OCI-LY7 (cell line): ENCODE results near the gene DYRK2. TPM values are rescaled to one million over a fixed set of nuclear protein-coding genes. Genes with fewer than 3 reads are reported as not detected.

ENCODE experiments used
- BruUV-seq: library from RNA; stranded (reverse); fragments of 400-500 nt; replicated peaks from 2 replicates; lab custom pipeline; 2021; lab: Mats Ljungman, UMichigan
- CTCF ChIA-PET: fragments of 300-600 bp; sonication (Branson Sonifier 250); formaldehyde crosslinking; loops from one replicate; lab custom pipeline; 2022; ENCODE audit warnings: antibody characterized with exemption; ENCODE audit not compliant: unreplicated experiment; lab: Charles Lee
- POLR2A ChIA-PET: fragments of 300-600 bp; sonication (Branson Sonifier 250); formaldehyde crosslinking; loops from one replicate; lab custom pipeline; 2022; ENCODE audit warnings: antibody characterized with exemption; lab: Charles Lee
- DNase-seq: peaks from one replicate; pipeline ENCODE4 v3.0.0-alpha.2; 2015; ENCODE audit warnings: low spot score
- H2AFZ ChIP-seq: fragments of 200-600 bp; sonication (generic), shearing (Covaris generic); 2 replicates; pipeline ENCODE4 v1.6.1; 2014; ENCODE audit warnings: mild to moderate bottlenecking, antibody characterized with exemption, low read length, moderate library complexity
- H3K27ac ChIP-seq: fragments of 200-600 bp; sonication (generic); 2 replicates; pipeline ENCODE4 v1.5.1; 2014; ENCODE audit warnings: mixed run types, low read depth, mild to moderate bottlenecking, moderate library complexity, low read length, inconsistent platforms; ENCODE audit not compliant: poor library complexity, severe bottlenecking
- H3K36me3 ChIP-seq: fragments of 200-600 bp; sonication (generic); 2 replicates; pipeline ENCODE4 v1.6.1; 2014; ENCODE audit warnings: mild to moderate bottlenecking, antibody characterized with exemption, low read length, moderate library complexity, mixed read lengths; ENCODE audit not compliant: insufficient read depth
- H3K4me1 ChIP-seq: fragments of 200-600 bp; sonication (generic); 2 replicates; pipeline ENCODE4 v1.5.1; 2014; ENCODE audit warnings: mild to moderate bottlenecking, low read length; ENCODE audit not compliant: insufficient read depth, poor library complexity, severe bottlenecking
- H3K4me2 ChIP-seq: fragments of 200-600 bp; sonication (generic); 2 replicates; pipeline ENCODE4 v1.6.1; 2014; ENCODE audit warnings: mild to moderate bottlenecking, low read length
- H3K4me3 ChIP-seq: fragments of 200-600 bp; sonication (generic); 2 replicates; pipeline ENCODE4 v1.5.1; 2014; ENCODE audit warnings: mild to moderate bottlenecking, low read depth, low read length; ENCODE audit not compliant: poor library complexity, severe bottlenecking
- H3K79me2 ChIP-seq: fragments of 200-600 bp; sonication (generic); 2 replicates; pipeline ENCODE4 v1.6.1; 2016; ENCODE audit warnings: low read depth, mild to moderate bottlenecking, low read length, moderate library complexity, mixed read lengths; ENCODE audit not compliant: insufficient read depth
- H3K9me2 ChIP-seq: fragments of 200-600 bp; sonication (generic); 2 replicates; pipeline ENCODE4 v1.6.1; 2016; ENCODE audit warnings: mild to moderate bottlenecking, low read length, mixed read lengths; ENCODE audit not compliant: insufficient read depth
- H3K9me3 ChIP-seq: fragments of 200-600 bp; sonication (generic); 2 replicates; pipeline ENCODE4 v1.6.1; 2014; ENCODE audit warnings: mild to moderate bottlenecking, mixed run types, low read length, mixed read lengths
- H4K20me1 ChIP-seq: fragments of 200-600 bp; sonication (generic); 2 replicates; pipeline ENCODE4 v1.6.1; 2014; ENCODE audit warnings: mild to moderate bottlenecking, antibody characterized with exemption, low read length, moderate library complexity, mixed read lengths; ENCODE audit not compliant: insufficient read depth
- CTCF ChIP-seq: fragments of 200-600 bp; sonication (generic); conservative IDR thresholded peaks from 2 replicates; pipeline ENCODE4 v1.5.1; 2014; ENCODE audit warnings: mild to moderate bottlenecking, antibody characterized with exemption, low read length, moderate library complexity, mixed read lengths
- EZH2phosphoT487 ChIP-seq: fragments of 200-600 bp; sonication (generic); IDR thresholded peaks from 2 replicates; pipeline ENCODE4 v1.6.1; 2018; ENCODE audit warnings: low read depth, borderline replicate concordance, mild to moderate bottlenecking, mixed run types, antibody characterized with exemption, low read length, moderate library complexity, mixed read lengths
- intact Hi-C: fragments of 100-400 bp; cut with micrococcal nuclease; formaldehyde crosslinking; loops from one replicate; pipeline ENCODE4 v1.10.0; 2022; ENCODE audit not compliant: unreplicated experiment
- total RNA-seq, 2 experiments: library from RNA; depleted of rRNA in 1 of 2; stranded (reverse); fragments of >200 nt in 1 of 2; shearing (Covaris generic) in 1 of 2; gene quantifications; 2 replicates each; pipeline ENCODE4 v1.2.3, GENCODE V29; 2014 to 2022

Gene DYRK2
- total RNA-seq, 2 experiments from 2014 or later = 30.6 to 32.3 TPM

GRCh38 chr12:67617629-67618028 lies 30.9 kb upstream of the DYRK2 start:
- POLR2A ChIA-PET = interaction anchor here (1.9 to 2.2 kb wide), 2 partner anchors 9 to 18 kb away, joined by 4 to 8 read pairs; no protein-coding TSS in a partner anchor
- no peak overlapping the region for H3K4me2 ChIP-seq
- H4K20me1 ChIP-seq = no peaks in the 10 kb centered on the region
- CTCF ChIA-PET = no interaction called here
- no TSS peak for BruUV-seq
- no peak overlapping the region for H3K4me3 ChIP-seq
- no peaks in the 10 kb centered on the region for H3K9me3 ChIP-seq
- H3K36me3 ChIP-seq = no peaks in the 10 kb centered on the region
- peaks cover 6% of the 10 kb centered on the region for H3K4me1 ChIP-seq
- no peaks in the 10 kb centered on the region for H3K79me2 ChIP-seq
- DNase-seq = no peak
- intact Hi-C loops = no loop called here
- H3K27ac ChIP-seq = no peak overlapping the region
- no peak for TF ChIP-seq EZH2phosphoT487
- TF ChIP-seq CTCF = no peak
- H2AFZ ChIP-seq = no peak overlapping the region
- no peaks in the 10 kb centered on the region for H3K9me2 ChIP-seq

DNA sequence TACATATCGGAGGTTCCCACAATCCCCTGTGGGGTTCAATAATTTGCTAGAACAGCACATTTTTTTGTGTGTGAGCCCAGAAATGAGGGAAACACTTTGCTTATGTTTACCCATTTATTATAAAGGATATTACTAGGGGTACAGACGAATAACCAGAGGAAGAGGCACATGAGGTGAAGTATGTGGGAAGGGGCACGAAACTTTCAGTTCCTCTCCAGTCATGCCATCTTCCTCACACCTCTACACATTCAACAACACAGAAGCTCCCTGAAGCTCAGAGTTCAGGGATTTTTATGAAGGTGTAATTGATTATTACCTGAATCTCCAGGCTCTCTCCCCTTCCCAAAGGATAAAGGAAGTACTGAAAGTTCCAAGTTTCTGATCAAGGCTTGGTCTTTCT lies 30.2 kb upstream of the DYRK2 start:
- Histone ChIP-seq H3K4me3 (no peak overlapping the region), H3K9me3 (no peaks in the 10 kb centered on the region), H3K79me2 (no peaks in the 10 kb centered on the region), H4K20me1 (no peaks in the 10 kb centered on the region), H3K36me3 (no peaks in the 10 kb centered on the region), H3K4me1 (peaks cover 6% of the 10 kb centered on the region), H2AFZ (no peak overlapping the region), H3K27ac (no peak overlapping the region), H3K9me2 (no peaks in the 10 kb centered on the region), H3K4me2 (peak overlapping the region; percentile 26; the same call in 1 of the 2 replicates)
- POLR2A ChIA-PET = interaction anchor here (1.1 to 2.2 kb wide), 3 partner anchors 9 to 135 kb away, joined by 4 to 8 read pairs (median 4); no protein-coding TSS in a partner anchor
- no TSS peak for BruUV-seq
- DNase-seq = peak; percentile 12
- TF ChIP-seq EZH2phosphoT487 (no peak), CTCF (no peak)
- intact Hi-C loops = no loop called here
- CTCF ChIA-PET = no interaction called here

- ChIA-PET POLR2A (no interaction called here), CTCF (no interaction called here)
- intact Hi-C loops = no loop called here
- TF ChIP-seq CTCF (no peak), EZH2phosphoT487 (no peak)
- Histone ChIP-seq H3K36me3 (no peaks in the 10 kb centered on the region), H3K9me2 (no peaks in the 10 kb centered on the region), H3K79me2 (no peaks in the 10 kb centered on the region), H3K4me1 (peaks cover 6% of the 10 kb centered on the region), H3K4me2 (no peak overlapping the region), H3K9me3 (no peaks in the 10 kb centered on the region), H2AFZ (no peak overlapping the region), H3K4me3 (no peak overlapping the region), H4K20me1 (no peaks in the 10 kb centered on the region), H3K27ac (no peak overlapping the region)
- no TSS peak for BruUV-seq
- no peak for DNase-seq
Measured at GRCh38 chr12:67621112-67621511, 27.4 kb upstream of the DYRK2 start.
